Prostate gland (tissue), 2 donors: ENCODE results near the gene SAP30BP. TPM values are rescaled to one million over a fixed set of nuclear protein-coding genes. Genes with fewer than 3 reads are reported as not detected.

ENCODE experiments used
- DNase-seq: peaks from one replicate; pipeline ENCODE4 v3.0.0-alpha.2; 2019; ENCODE audit warnings: low spot score
- H3K27ac ChIP-seq, 2 donors: fragments of 200-600 bp; sonication (generic); 2 replicates each; pipeline ENCODE4 v1.5.1; 2017 to 2019
- H3K27me3 ChIP-seq: fragments of 200-600 bp; sonication (generic); replicated peaks from 2 replicates; pipeline ENCODE4 v1.5.1; 2019; ENCODE audit not compliant: insufficient read depth
- H3K36me3 ChIP-seq, 2 donors: fragments of 200-600 bp; sonication (generic); 1 replicate in 1 of 2; 2 replicates in 1 of 2; pipeline versions ENCODE4 v1.5.1 to v1.8.1; 2017 to 2019
- H3K4me1 ChIP-seq: fragments of 200-600 bp; sonication (generic); replicated peaks from 2 replicates; pipeline ENCODE4 v1.5.1; 2019
- H3K4me3 ChIP-seq, 2 donors: fragments of 200-600 bp; sonication (generic); 2 replicates each; pipeline ENCODE4 v1.5.1; 2017 to 2019
- H3K9me3 ChIP-seq: fragments of 200-600 bp; sonication (generic); 2 replicates; pipeline ENCODE4 v1.5.1; 2017
- POLR2A ChIP-seq: fragments of 450-650 bp; IDR thresholded peaks from one replicate; pipeline ENCODE4 v1.6.1; 2016; ENCODE audit warnings: antibody characterized with exemption, mild to moderate bottlenecking
- POLR2AphosphoS5 ChIP-seq: sonication (generic); formaldehyde crosslinking; IDR thresholded peaks from one replicate; pipeline ENCODE4 v1.6.1; 2017; ENCODE audit warnings: antibody characterized with exemption
- WGBS: methylation state at CpG from one replicate; pipeline ENCODE4 v1.1.5; 2018; 5-methylcytosine and 5-hydroxymethylcytosine counted together
- intact Hi-C: fragments of 100-400 bp; cut with DNase I; formaldehyde crosslinking; loops from one replicate; pipeline ENCODE4 v1.14.2; 2022
- total RNA-seq, 2 donors: library from RNA; depleted of rRNA; stranded (reverse); fragments of >200 nt; gene quantifications; one replicate each; pipeline ENCODE4 v1.1.0, GENCODE V29; 2016
- TF ChIP-seq, protein P1 (sequence below), 4 experiments: fragments of 200-600 bp in 2 of 4; fragments of 450-650 bp in 2 of 4; sonication (generic) in 2 of 4; IDR thresholded peaks; 1 replicate in 3 of 4; 2 replicates in 1 of 4; pipeline ENCODE4 v1.5.1; 2016 to 2019; ENCODE audit warnings: antibody characterized with exemption in 4 of 4, mild to moderate bottlenecking in 2 of 4, moderate library complexity in 2 of 4

The SAP30BP gene
- total RNA-seq, 2 donors from 2014 or later, result 50.4 to 72.3 TPM

DNA sequence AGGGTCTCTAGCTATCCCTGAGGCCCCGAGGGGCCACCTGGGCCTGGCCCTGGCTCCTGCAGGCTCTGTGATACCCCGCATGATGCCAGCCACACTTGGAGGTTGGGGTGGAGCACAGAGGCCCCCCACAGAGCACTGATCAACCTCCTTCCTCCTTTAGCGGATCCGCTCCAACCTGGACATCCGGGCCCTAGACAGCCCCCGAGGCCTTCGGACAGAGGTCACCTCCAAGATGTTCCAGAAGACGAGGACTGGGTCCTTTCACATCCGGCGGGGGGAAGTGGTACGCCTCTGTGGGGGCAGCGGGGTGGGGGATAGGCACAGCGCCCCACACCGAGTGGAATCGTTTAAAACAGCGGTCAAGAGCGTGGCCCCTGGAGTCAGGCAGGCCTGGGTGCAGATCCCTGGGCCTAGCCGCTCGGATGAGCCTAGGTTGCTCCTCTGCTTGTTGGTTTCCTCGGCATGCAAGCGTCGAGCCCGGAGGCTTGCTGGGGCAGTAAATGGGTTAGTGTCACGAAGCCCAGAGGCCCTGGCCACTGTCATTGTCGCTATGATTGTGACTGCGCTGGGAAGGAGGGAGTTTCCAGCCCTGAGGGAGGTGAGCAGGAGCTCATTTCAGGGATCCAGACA is 64.1 kb downstream of the SAP30BP start:
- intact Hi-C loops, result no loop called here
- no peak for TF ChIP-seq POLR2A
- TF ChIP-seq, protein P1, sequence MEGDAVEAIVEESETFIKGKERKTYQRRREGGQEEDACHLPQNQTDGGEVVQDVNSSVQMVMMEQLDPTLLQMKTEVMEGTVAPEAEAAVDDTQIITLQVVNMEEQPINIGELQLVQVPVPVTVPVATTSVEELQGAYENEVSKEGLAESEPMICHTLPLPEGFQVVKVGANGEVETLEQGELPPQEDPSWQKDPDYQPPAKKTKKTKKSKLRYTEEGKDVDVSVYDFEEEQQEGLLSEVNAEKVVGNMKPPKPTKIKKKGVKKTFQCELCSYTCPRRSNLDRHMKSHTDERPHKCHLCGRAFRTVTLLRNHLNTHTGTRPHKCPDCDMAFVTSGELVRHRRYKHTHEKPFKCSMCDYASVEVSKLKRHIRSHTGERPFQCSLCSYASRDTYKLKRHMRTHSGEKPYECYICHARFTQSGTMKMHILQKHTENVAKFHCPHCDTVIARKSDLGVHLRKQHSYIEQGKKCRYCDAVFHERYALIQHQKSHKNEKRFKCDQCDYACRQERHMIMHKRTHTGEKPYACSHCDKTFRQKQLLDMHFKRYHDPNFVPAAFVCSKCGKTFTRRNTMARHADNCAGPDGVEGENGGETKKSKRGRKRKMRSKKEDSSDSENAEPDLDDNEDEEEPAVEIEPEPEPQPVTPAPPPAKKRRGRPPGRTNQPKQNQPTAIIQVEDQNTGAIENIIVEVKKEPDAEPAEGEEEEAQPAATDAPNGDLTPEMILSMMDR (IDR thresholded peaks at IDR 0.05), result no peak
- no peak for TF ChIP-seq POLR2AphosphoS5
- H3K9me3 ChIP-seq, result no peaks in the 10 kb centered on the region
- no peak for DNase-seq
- no peak overlapping the region for H3K27ac ChIP-seq
- H3K27me3 ChIP-seq, result no peaks in the 10 kb centered on the region
- 91% methylated on average over 24 of the region's 26 CpGs for WGBS
- no peaks in the 10 kb centered on the region for H3K4me1 ChIP-seq
- H3K36me3 ChIP-seq, result peaks cover 0 to 2% of the 10 kb centered on the region in 2 donors
- H3K4me3 ChIP-seq, result no peak overlapping the region

DNA sequence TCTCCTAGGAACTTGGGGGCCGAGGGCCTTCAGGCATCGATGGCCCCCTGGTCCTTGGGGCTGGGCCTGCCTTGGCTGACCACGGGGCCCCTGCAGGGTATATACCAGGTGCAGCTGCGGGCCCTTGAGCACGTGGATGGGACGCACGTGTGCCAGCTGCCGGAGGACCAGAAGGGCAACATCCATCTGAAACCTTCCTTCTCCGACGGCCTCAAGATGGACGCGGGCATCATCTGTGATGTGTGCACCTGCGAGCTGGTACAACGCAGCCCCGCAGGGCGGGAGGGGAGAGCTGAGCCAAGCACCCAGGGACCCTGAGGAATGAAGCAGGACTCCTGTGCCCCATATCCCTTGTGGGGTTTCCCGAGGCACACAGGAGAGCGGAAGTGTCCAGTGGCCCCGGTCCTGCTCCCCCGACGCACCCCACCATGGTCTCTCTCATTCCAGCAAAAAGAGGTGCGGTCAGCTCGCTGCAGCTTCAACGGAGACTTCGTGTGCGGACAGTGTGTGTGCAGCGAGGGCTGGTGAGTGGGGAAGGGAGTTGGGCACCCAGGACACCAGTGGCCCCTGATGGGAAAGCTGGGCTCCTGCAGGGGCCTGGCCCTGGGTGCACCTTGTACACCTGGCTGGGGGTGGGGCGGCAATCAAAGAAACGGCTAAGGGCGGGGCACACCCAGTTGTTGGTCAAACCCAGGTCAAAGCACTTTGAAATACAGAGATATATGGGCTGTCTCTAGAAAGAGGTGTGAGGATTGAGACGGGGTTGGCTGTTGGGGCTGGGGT is 64.8 kb downstream of the SAP30BP start:
- no peaks in the 10 kb centered on the region for H3K9me3 ChIP-seq
- no peaks in the 10 kb centered on the region for H3K27me3 ChIP-seq
- H3K27ac ChIP-seq, result no peak overlapping the region
- H3K36me3 ChIP-seq, result peaks cover 0 to 2% of the 10 kb centered on the region in 2 donors
- H3K4me3 ChIP-seq, result no peak overlapping the region
- H3K4me1 ChIP-seq, result no peaks in the 10 kb centered on the region
- intact Hi-C loops, result no loop called here
- no peak for DNase-seq
- TF ChIP-seq, protein P1 (IDR thresholded peaks at IDR 0.05), result no peak
- TF ChIP-seq POLR2A (no peak), POLR2AphosphoS5 (no peak)
- WGBS, result 90% methylated on average over 27 of the region's 31 CpGs

DNA sequence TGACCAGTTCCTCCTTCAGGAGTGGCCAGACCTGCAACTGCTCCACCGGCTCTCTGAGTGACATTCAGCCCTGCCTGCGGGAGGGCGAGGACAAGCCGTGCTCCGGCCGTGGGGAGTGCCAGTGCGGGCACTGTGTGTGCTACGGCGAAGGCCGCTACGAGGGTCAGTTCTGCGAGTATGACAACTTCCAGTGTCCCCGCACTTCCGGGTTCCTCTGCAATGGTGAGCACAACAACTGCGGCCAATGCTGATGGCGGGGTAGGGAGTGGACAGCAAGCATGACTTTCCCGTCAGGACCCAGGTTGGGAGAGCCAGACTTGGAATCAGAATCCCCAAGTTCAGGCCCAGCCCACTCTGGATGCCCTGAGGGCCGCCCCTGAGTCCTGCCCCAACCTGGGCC is 66.3 kb downstream of the SAP30BP start:
- Histone ChIP-seq H3K4me3 (no peak overlapping the region), H3K36me3 (peaks cover 0 to 2% of the 10 kb centered on the region in 2 donors), H3K27ac (no peak overlapping the region), H3K27me3 (no peaks in the 10 kb centered on the region), H3K4me1 (no peaks in the 10 kb centered on the region), H3K9me3 (no peaks in the 10 kb centered on the region)
- TF ChIP-seq POLR2AphosphoS5 (no peak), POLR2A (no peak)
- TF ChIP-seq, protein P1 (IDR thresholded peaks at IDR 0.05), result no peak
- no peak for DNase-seq
- intact Hi-C loops, result no loop called here
- WGBS, result 94% methylated on average over 18 of the region's 18 CpGs

DNA sequence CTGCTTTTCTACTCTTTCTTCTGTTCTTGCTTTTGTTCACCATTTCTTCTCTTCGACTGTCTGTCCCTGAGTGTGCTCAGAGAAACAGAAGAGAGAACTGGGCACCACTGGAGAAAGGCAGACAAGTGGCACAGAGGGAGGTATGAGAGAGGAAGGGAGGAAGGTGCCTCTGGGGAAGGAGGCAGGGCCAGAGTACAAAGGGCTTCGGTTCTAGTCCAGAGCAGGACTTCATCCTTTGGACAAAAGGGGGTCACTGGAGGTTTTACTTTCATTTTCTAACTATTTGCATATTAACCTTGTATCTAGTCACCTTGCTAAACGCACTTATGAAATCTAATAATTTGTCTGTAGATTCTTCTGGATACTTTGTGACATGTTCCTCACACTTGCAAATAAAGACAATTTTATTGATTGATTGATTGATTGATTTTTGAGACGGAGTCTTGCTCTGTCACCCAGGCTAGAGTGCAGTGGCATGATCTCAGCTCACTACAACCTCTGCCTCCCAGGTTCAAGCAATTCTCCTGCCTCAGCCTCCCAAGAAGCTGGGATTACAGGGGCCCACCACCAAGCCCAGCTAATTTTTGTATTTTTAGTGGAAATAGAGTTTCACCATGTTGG is 67.6 kb downstream of the SAP30BP start:
- Histone ChIP-seq H3K27ac (no peak overlapping the region), H3K9me3 (no peaks in the 10 kb centered on the region), H3K4me3 (no peak overlapping the region), H3K36me3 (peaks cover 0 to 2% of the 10 kb centered on the region in 2 donors), H3K4me1 (no peaks in the 10 kb centered on the region), H3K27me3 (no peaks in the 10 kb centered on the region)
- DNase-seq, result no peak
- 77% methylated on average over 4 of the region's 4 CpGs for WGBS
- TF ChIP-seq POLR2AphosphoS5 (no peak), POLR2A (no peak)
- TF ChIP-seq, protein P1 (IDR thresholded peaks at IDR 0.05), result no peak
- intact Hi-C loops, result no loop called here
